Endothelial cell of umbilical vein (primary cell): ENCODE data around the gene CD207. TPM values are rescaled to one million over a fixed set of nuclear protein-coding genes. Genes with fewer than 3 reads are reported as not detected.

Source experiments
- BruUV-seq: library from RNA; stranded (reverse); fragments of 400-500 nt; replicated peaks from 2 replicates; lab custom pipeline; 2021; lab: Mats Ljungman, UMichigan
- CTCF ChIA-PET: fragments of 300-600, 350-600 bp; sonication (Branson Sonifier 250); formaldehyde crosslinking; loops from one replicate; lab custom pipeline; 2021; ENCODE audit warnings: antibody characterized with exemption, inconsistent platforms; lab: Charles Lee
- POLR2A ChIA-PET: fragments of 300-600, 350-600 bp; sonication (Branson Sonifier 250); formaldehyde crosslinking; loops from one replicate; lab custom pipeline; 2021; ENCODE audit warnings: antibody characterized with exemption, inconsistent platforms; lab: Charles Lee
- DNase-seq: peaks from one replicate; pipeline ENCODE4 v3.0.0-alpha.2; 2011; ENCODE audit warnings: low read depth, low spot score
- FAIRE-seq: peaks from 2 replicates; lab custom pipeline; 2011; peaks lifted over from hg19 to GRCh38; lab: Jason Lieb, UNC
- H2AFZ ChIP-seq: 2 replicates; pipeline ENCODE4 v1.6.0; 2012; ENCODE audit warnings: low read depth, low read length, control low read depth, inconsistent platforms
- H3K27ac ChIP-seq: 2 replicates; pipeline ENCODE4 v1.5.1; 2011; ENCODE audit warnings: low read depth, mild to moderate bottlenecking, control low read depth, low read length, moderate library complexity; ENCODE audit not compliant: insufficient read depth
- H3K27me3 ChIP-seq, 2 experiments: 2 replicates each; pipeline versions ENCODE4 v1.6.0 to v1.6.1; 2011; ENCODE audit warnings: low read length in 2 of 2, mixed read lengths in 1 of 2; ENCODE audit not compliant: control insufficient read depth in 2 of 2, insufficient read depth in 2 of 2
- H3K36me3 ChIP-seq, 2 experiments: 2 replicates in 1 of 2; 3 replicates in 1 of 2; pipeline ENCODE4 v1.5.1; 2011; ENCODE audit warnings: low read length in 2 of 2, mild to moderate bottlenecking in 1 of 2, moderate library complexity in 1 of 2; ENCODE audit not compliant: control insufficient read depth in 2 of 2, insufficient read depth in 2 of 2; ENCODE audit errors: extremely low read depth in 1 of 2
- H3K4me1 ChIP-seq: 3 replicates; pipeline ENCODE4 v1.5.1; 2011; ENCODE audit warnings: mild to moderate bottlenecking, low read length; ENCODE audit not compliant: control insufficient read depth, insufficient read depth; ENCODE audit errors: extremely low read depth
- H3K4me2 ChIP-seq: 2 replicates; pipeline ENCODE4 v1.6.1; 2011; ENCODE audit warnings: low read length, control low read depth, mixed read lengths; ENCODE audit not compliant: insufficient read depth
- H3K4me3 ChIP-seq, 3 experiments: fragments of 200-600 bp in 1 of 3; sonication (generic), shearing (Covaris generic) in 1 of 3; replicated peaks in 1 of 3; 2 replicates each; pipeline ENCODE4 v1.5.1; 2011 to 2016; ENCODE audit warnings: control low read depth in 3 of 3, low read length in 3 of 3, mild to moderate bottlenecking in 2 of 3, inconsistent platforms in 1 of 3, low read depth in 1 of 3, moderate library complexity in 1 of 3; ENCODE audit not compliant: insufficient read depth in 1 of 3
- H3K79me2 ChIP-seq: 2 replicates; pipeline ENCODE4 v1.6.0; 2012; ENCODE audit warnings: low read length, inconsistent platforms; ENCODE audit not compliant: control insufficient read depth, insufficient read depth
- H3K9ac ChIP-seq: replicated peaks from 2 replicates; pipeline ENCODE3; 2011; ENCODE audit warnings: low read length, control low read depth; ENCODE audit not compliant: insufficient read depth; ENCODE audit errors: extremely low read depth
- H3K9me1 ChIP-seq: replicated peaks from 3 replicates; pipeline ENCODE4 v1.6.0; 2011; ENCODE audit warnings: mild to moderate bottlenecking, low read length; ENCODE audit not compliant: control insufficient read depth, insufficient read depth; ENCODE audit errors: extremely low read depth
- H3K9me3 ChIP-seq: replicated peaks from 2 replicates; pipeline ENCODE4 v1.5.1; 2012; ENCODE audit warnings: low read length, inconsistent platforms; ENCODE audit not compliant: control insufficient read depth, insufficient read depth
- H4K20me1 ChIP-seq: replicated peaks from 2 replicates; pipeline ENCODE3; 2011; ENCODE audit warnings: mild to moderate bottlenecking, low read length; ENCODE audit not compliant: control insufficient read depth, insufficient read depth; ENCODE audit errors: extremely low read depth
- EZH2 ChIP-seq: IDR thresholded peaks from 2 replicates; pipeline ENCODE4 v1.6.1; 2012; ENCODE audit warnings: borderline replicate concordance, low read depth, mild to moderate bottlenecking, moderate library complexity, low read length, inconsistent platforms; ENCODE audit not compliant: severe bottlenecking
- FOS ChIP-seq: IDR thresholded peaks from 2 replicates; pipeline ENCODE4 v1.6.1; 2011; ENCODE audit warnings: mild to moderate bottlenecking, low read length, moderate library complexity, borderline replicate concordance; ENCODE audit not compliant: insufficient read depth
- GATA2 ChIP-seq: IDR thresholded peaks from 2 replicates; pipeline ENCODE4 v1.7.0; 2011; ENCODE audit warnings: low read depth, mild to moderate bottlenecking, moderate library complexity, mixed read lengths, low read length; ENCODE audit not compliant: insufficient read length, insufficient read depth
- JUN ChIP-seq: IDR thresholded peaks from 2 replicates; pipeline ENCODE4 v1.6.1; 2011; ENCODE audit warnings: borderline replicate concordance, low read depth; ENCODE audit not compliant: insufficient read length, insufficient read depth
- MYC ChIP-seq: IDR thresholded peaks from one replicate; pipeline ENCODE4 v1.6.1; 2011; ENCODE audit warnings: mild to moderate bottlenecking, low read depth, low read length
- POLR2A ChIP-seq: IDR thresholded peaks from 2 replicates; pipeline ENCODE4 v1.6.1; 2012; ENCODE audit warnings: low read depth, mild to moderate bottlenecking, control low read depth, low read length
- POLR2AphosphoS5 ChIP-seq: IDR thresholded peaks from 2 replicates; pipeline ENCODE4 v1.6.1; 2012; ENCODE audit warnings: low read depth, mild to moderate bottlenecking, control low read depth, low read length, moderate library complexity; ENCODE audit not compliant: insufficient read depth
- dilution Hi-C: fragments of 300-500 bp; cut with MboI; formaldehyde crosslinking; loops from one replicate; pipeline ENCODE4 v1.15.0; 2019; ENCODE audit warnings: low sequenced_read_pairs; ENCODE audit not compliant: extremely low pct_ligation_motif_present
- intact Hi-C: fragments of 100-400 bp; cut with micrococcal nuclease; formaldehyde crosslinking; loops from one replicate; pipeline ENCODE4 v1.10.0; 2022
- polyA plus RNA-seq, 4 experiments: library from polyadenylated mRNA; depleted of rRNA in 3 of 4; stranded (reverse) in 3 of 4; unstranded in 1 of 4; fragments of >200 nt; gene quantifications; 2 replicates each; pipeline versions ENCODE4 v1.2.1 to v1.2.3, GENCODE V29; 2011 to 2012; ENCODE audit warnings: missing spikeins in 1 of 4
- small RNA-seq: library from RNA; depleted of rRNA; stranded (forward); fragments of <200 nt; gene quantifications from one replicate; pipeline ENCODE3, GENCODE V24; 2012; ENCODE audit warnings: low replicate concordance, low read depth; ENCODE audit not compliant: insufficient read depth, insufficient read length
- total RNA-seq: library from RNA; stranded (reverse); gene quantifications from 2 replicates; pipeline ENCODE4 v1.2.3, GENCODE V29; 2021
- TF ChIP-seq, protein P1 (sequence below): IDR thresholded peaks from 2 replicates; pipeline ENCODE4 v1.6.1; 2011; ENCODE audit not compliant: insufficient read depth, insufficient read length
- TF ChIP-seq, protein P2 (sequence below), 2 donors: IDR thresholded peaks; 1 replicate in 1 of 2; 2 replicates in 1 of 2; pipeline ENCODE4 v1.5.1; 2011; ENCODE audit warnings: low read length in 2 of 2, mild to moderate bottlenecking in 2 of 2, moderate library complexity in 2 of 2, control low read depth in 1 of 2, inconsistent platforms in 1 of 2, low read depth in 1 of 2; ENCODE audit not compliant: insufficient read depth in 1 of 2; ENCODE audit errors: extremely low read depth in 1 of 2

Gene CD207
- total and polyA plus RNA-seq, 2 donors (not counting 3 experiments of a cell fraction or from before 2014, with no cell fraction given) = not detected

DNA sequence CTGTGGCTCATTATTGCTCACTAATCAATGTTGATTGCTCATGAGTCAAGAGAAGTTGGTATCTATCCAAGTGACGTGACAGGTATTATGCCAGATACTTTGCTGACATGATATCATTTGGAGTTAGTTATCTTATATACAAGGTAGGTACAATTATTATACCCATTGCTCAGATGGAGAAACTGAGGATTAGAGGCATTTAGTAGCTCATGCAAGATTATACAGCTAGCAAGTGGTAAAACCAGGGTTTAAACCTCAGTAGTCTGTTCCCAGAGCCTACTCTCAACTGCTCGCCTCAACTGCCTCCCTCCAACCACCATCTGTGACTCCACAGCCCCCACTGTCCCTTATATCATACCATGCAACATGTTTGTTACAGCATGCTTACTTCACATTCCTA is 51.3 kb downstream of the CD207 start:
- Histone ChIP-seq H3K36me3 (no peaks in the 10 kb centered on the region), H4K20me1 (no peaks in the 10 kb centered on the region), H3K9me3 (no peaks in the 10 kb centered on the region), H3K27ac (no peak overlapping the region), H3K4me1 (no peaks in the 10 kb centered on the region), H3K4me3 (no peak overlapping the region), H3K9me1 (no peaks in the 10 kb centered on the region), H3K9ac (no peak overlapping the region), H3K27me3 (peaks cover 29 to 35% of the 10 kb centered on the region in 2 experiments), H2AFZ (no peak overlapping the region), H3K79me2 (no peaks in the 10 kb centered on the region), H3K4me2 (no peak overlapping the region)
- no TSS peak for BruUV-seq
- FAIRE-seq = no peak
- DNase-seq = no peak
- CTCF ChIA-PET = interaction anchor here (1.1 to 2.1 kb wide), 2 partner anchors 28 to 480 kb away, joined by 3 to 24 read pairs; no protein-coding TSS in a partner anchor
- POLR2A ChIA-PET = no interaction called here
- intact Hi-C loops = loop anchor here (2.0 kb wide), 2 partner anchors 130 to 480 kb away; no protein-coding TSS in a partner anchor
- dilution Hi-C loops = no loop called here
- TF ChIP-seq EZH2 (no peak), JUN (no peak), POLR2A (no peak), POLR2AphosphoS5 (no peak), FOS (no peak), MYC (no peak), GATA2 (no peak)
- TF ChIP-seq, protein P1, sequence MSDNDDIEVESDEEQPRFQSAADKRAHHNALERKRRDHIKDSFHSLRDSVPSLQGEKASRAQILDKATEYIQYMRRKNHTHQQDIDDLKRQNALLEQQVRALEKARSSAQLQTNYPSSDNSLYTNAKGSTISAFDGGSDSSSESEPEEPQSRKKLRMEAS = no peak
- TF ChIP-seq, protein P2, sequence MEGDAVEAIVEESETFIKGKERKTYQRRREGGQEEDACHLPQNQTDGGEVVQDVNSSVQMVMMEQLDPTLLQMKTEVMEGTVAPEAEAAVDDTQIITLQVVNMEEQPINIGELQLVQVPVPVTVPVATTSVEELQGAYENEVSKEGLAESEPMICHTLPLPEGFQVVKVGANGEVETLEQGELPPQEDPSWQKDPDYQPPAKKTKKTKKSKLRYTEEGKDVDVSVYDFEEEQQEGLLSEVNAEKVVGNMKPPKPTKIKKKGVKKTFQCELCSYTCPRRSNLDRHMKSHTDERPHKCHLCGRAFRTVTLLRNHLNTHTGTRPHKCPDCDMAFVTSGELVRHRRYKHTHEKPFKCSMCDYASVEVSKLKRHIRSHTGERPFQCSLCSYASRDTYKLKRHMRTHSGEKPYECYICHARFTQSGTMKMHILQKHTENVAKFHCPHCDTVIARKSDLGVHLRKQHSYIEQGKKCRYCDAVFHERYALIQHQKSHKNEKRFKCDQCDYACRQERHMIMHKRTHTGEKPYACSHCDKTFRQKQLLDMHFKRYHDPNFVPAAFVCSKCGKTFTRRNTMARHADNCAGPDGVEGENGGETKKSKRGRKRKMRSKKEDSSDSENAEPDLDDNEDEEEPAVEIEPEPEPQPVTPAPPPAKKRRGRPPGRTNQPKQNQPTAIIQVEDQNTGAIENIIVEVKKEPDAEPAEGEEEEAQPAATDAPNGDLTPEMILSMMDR (IDR thresholded peaks at IDR 0.05; ENCODE audit: extremely low read depth in 1 of 2, insufficient read depth in 1 of 2, low read depth in 1 of 2, low read length in 2 of 2) = no peak

Small RNA genes lying within 50 kb of the gene (small RNA-seq; reads per million reads assigned to genes)
- not detected for gene HMGN2P21

Other genes starting within 250 kb of the CD207 start
- gene ADD2, start 67.6 kb downstream of the CD207 start, total RNA-seq = not detected in 2 replicates
- 0.06 and 0.17 TPM in 2 replicates for gene ADD2, start 67.6 kb downstream of the CD207 start, polyA plus RNA-seq
- not detected in 2 replicates for gene FIGLA, start 45.2 kb downstream of the CD207 start, total RNA-seq
- not detected in 2 replicates for gene FIGLA, start 45.2 kb downstream of the CD207 start, polyA plus RNA-seq
- not detected in 2 replicates for gene CLEC4F, start 15.2 kb downstream of the CD207 start, total RNA-seq
- gene CLEC4F, start 15.2 kb downstream of the CD207 start, polyA plus RNA-seq = not detected in 2 replicates
- gene VAX2, start 64.8 kb upstream of the CD207 start, total RNA-seq = 0.28 TPM in 1 of 2 replicates, not detected in the other
- 0.57 and 0.89 TPM in 2 replicates for gene VAX2, start 64.8 kb upstream of the CD207 start, polyA plus RNA-seq
- 0.60 and 0.77 TPM in 2 replicates for gene ATP6V1B1, start 100.1 kb upstream of the CD207 start, total RNA-seq
- 0.35 TPM in 1 of 2 replicates, not detected in the other for gene ATP6V1B1, start 100.1 kb upstream of the CD207 start, polyA plus RNA-seq
- gene ANKRD53, start 142.8 kb upstream of the CD207 start, total RNA-seq = 1.3 and 2.2 TPM in 2 replicates
- 1.4 and 1.7 TPM in 2 replicates for gene ANKRD53, start 142.8 kb upstream of the CD207 start, polyA plus RNA-seq
- 63.3 and 71.2 TPM in 2 replicates for gene TEX261, start 159.1 kb upstream of the CD207 start, total RNA-seq
- gene TEX261, start 159.1 kb upstream of the CD207 start, polyA plus RNA-seq = 98.0 and 98.1 TPM in 2 replicates
- 125 and 130 TPM in 2 replicates for gene NAGK, start 232.8 kb upstream of the CD207 start, total RNA-seq
- gene NAGK, start 232.8 kb upstream of the CD207 start, polyA plus RNA-seq = 184 and 192 TPM in 2 replicates